GM10266 (cell line): ENCODE measurements around the gene IFIT2.
A peak's percentile ranks its signal among the peaks of the same experiment; 100 is the strongest.
"Not testable (repeated sequence)": the region's sequence is repeated elsewhere in the genome, so short reads cannot be mapped to it uniquely, and the experiment has no call there.

Source experiments
- DNase-seq: peaks from one replicate; pipeline ENCODE4 v3.0.0; 2012; ENCODE audit errors: extremely low spot score
- CTCF ChIP-seq: IDR thresholded peaks from 2 replicates; pipeline ENCODE4 v1.5.1; 2012; ENCODE audit warnings: mild to moderate bottlenecking, low read depth; ENCODE audit not compliant: control insufficient read depth, insufficient read depth; ENCODE audit errors: missing control alignments

The IFIT2 gene

GRCh38 chr10:89327803-89328441 is 26.1 kb downstream of the IFIT2 start, which contains the start of gene IFIT3:
TSS of gene IFIT3 (plus strand) at chr10:89327997. CDS start at chr10:89328074, 77 bp downstream.
- no peak for TF ChIP-seq CTCF
- no peak for DNase-seq

- no peak for DNase-seq
- no peak for TF ChIP-seq CTCF
These were observed 27.3 kb downstream of the IFIT2 start for GRCh38 chr10:89329151-89329550.

GRCh38 chr10:89330014-89330413 is 28.2 kb downstream of the IFIT2 start:
- not testable (repeated sequence) for DNase-seq

GRCh38 chr10:89330537-89331212 is 28.8 kb downstream of the IFIT2 start:
- no peak for DNase-seq
- TF ChIP-seq CTCF: no peak

- not testable (repeated sequence) for DNase-seq
These were observed 29.8 kb downstream of the IFIT2 start for GRCh38 chr10:89331487-89332122.

- peak; percentile 61 for DNase-seq
- no peak for TF ChIP-seq CTCF
These were observed 30.3 kb downstream of the IFIT2 start for GRCh38 chr10:89332123-89332633.

- TF ChIP-seq CTCF: no peak
- no peak for DNase-seq
These were observed 33.4 kb downstream of the IFIT2 start for GRCh38 chr10:89335226-89335625.

GRCh38 chr10:89336241-89336640 is 34.4 kb downstream of the IFIT2 start:
- no peak for DNase-seq
- no peak for TF ChIP-seq CTCF
